Globus pallidus (tissue), 1 donor: ENCODE data around the gene FHOD3.

Source experiments
- DNase-seq: peaks from one replicate; pipeline ENCODE4 v3.0.0-alpha.2; 2015; ENCODE audit warnings: low spot score

The FHOD3 gene

GRCh38 chr18:36481201-36481657 lies 183.7 kb downstream of the FHOD3 start:
- DNase-seq: no peak

- DNase-seq: no peak
These were observed 184.4 kb downstream of the FHOD3 start for GRCh38 chr18:36481935-36482334.

- DNase-seq: no peak
These were observed 187.1 kb downstream of the FHOD3 start for GRCh38 chr18:36484591-36484990.

- no peak for DNase-seq
These were observed 188.3 kb downstream of the FHOD3 start for GRCh38 chr18:36485772-36486171.

GRCh38 chr18:36488131-36488530 lies 190.6 kb downstream of the FHOD3 start:
- no peak for DNase-seq

- DNase-seq: no peak
These were observed 193.4 kb downstream of the FHOD3 start for GRCh38 chr18:36490897-36491296.

GRCh38 chr18:36492604-36493329 lies 195.3 kb downstream of the FHOD3 start:
- DNase-seq: no peak

GRCh38 chr18:36493349-36494159 lies 196.0 kb downstream of the FHOD3 start:
- no peak for DNase-seq

GRCh38 chr18:36494160-36494437 lies 196.6 kb downstream of the FHOD3 start:
- no peak for DNase-seq

- DNase-seq: no peak
These were observed 198.5 kb downstream of the FHOD3 start for GRCh38 chr18:36496022-36496421.

GRCh38 chr18:36499938-36500337 lies 202.4 kb downstream of the FHOD3 start:
- no peak for DNase-seq

GRCh38 chr18:36501100-36501499 lies 203.6 kb downstream of the FHOD3 start:
- DNase-seq: no peak

- DNase-seq: no peak
These were observed 206.0 kb downstream of the FHOD3 start for GRCh38 chr18:36503477-36503876.

- no peak for DNase-seq
These were observed 207.4 kb downstream of the FHOD3 start for GRCh38 chr18:36504928-36505327.

GRCh38 chr18:36505665-36506064 lies 208.2 kb downstream of the FHOD3 start:
- no peak for DNase-seq

GRCh38 chr18:36509646-36510197 lies 212.2 kb downstream of the FHOD3 start:
- no peak for DNase-seq

- DNase-seq: no peak
These were observed 214.4 kb downstream of the FHOD3 start for GRCh38 chr18:36511791-36512352.

- DNase-seq: no peak
These were observed 216.0 kb downstream of the FHOD3 start for GRCh38 chr18:36513556-36513955.

- DNase-seq: no peak
These were observed 217.3 kb downstream of the FHOD3 start for GRCh38 chr18:36514778-36515177.

GRCh38 chr18:36516258-36516657 lies 218.7 kb downstream of the FHOD3 start:
- no peak for DNase-seq

GRCh38 chr18:36516726-36517125 lies 219.2 kb downstream of the FHOD3 start:
- DNase-seq: no peak

GRCh38 chr18:36518839-36519238 lies 221.3 kb downstream of the FHOD3 start:
- no peak for DNase-seq

GRCh38 chr18:36519358-36519757 lies 221.8 kb downstream of the FHOD3 start:
- DNase-seq: no peak
